ENCODE data around the gene SPPL2C.

Gene SPPL2C

GRCh38 chr17:45867702-45868101, 23.0 kb downstream of the SPPL2C start:
- TF ChIP-seq, protein P1, sequence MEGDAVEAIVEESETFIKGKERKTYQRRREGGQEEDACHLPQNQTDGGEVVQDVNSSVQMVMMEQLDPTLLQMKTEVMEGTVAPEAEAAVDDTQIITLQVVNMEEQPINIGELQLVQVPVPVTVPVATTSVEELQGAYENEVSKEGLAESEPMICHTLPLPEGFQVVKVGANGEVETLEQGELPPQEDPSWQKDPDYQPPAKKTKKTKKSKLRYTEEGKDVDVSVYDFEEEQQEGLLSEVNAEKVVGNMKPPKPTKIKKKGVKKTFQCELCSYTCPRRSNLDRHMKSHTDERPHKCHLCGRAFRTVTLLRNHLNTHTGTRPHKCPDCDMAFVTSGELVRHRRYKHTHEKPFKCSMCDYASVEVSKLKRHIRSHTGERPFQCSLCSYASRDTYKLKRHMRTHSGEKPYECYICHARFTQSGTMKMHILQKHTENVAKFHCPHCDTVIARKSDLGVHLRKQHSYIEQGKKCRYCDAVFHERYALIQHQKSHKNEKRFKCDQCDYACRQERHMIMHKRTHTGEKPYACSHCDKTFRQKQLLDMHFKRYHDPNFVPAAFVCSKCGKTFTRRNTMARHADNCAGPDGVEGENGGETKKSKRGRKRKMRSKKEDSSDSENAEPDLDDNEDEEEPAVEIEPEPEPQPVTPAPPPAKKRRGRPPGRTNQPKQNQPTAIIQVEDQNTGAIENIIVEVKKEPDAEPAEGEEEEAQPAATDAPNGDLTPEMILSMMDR (IDR thresholded peaks at IDR 0.05): no peak
- TF ChIP-seq ZFX (IDR thresholded peaks at IDR 0.05; ENCODE audit: borderline replicate concordance): no peak
- no peak overlapping the region for H3K27ac ChIP-seq

- TF ChIP-seq, protein P1 (IDR thresholded peaks at IDR 0.05): no peak
- H3K27ac ChIP-seq: no peak overlapping the region
Measured at GRCh38 chr17:45868276-45868675, 23.6 kb downstream of the SPPL2C start.

- TF ChIP-seq, protein P1 (IDR thresholded peaks at IDR 0.05): no peak
- no peak for TF ChIP-seq ZFX (IDR thresholded peaks at IDR 0.05; ENCODE audit: borderline replicate concordance)
Measured at GRCh38 chr17:45869676-45870341, 25.1 kb downstream of the SPPL2C start.

GRCh38 chr17:45870342-45870974, 25.8 kb downstream of the SPPL2C start:
- H3K27ac ChIP-seq: no peak overlapping the region
- no peak for TF ChIP-seq ZFX (IDR thresholded peaks at IDR 0.05; ENCODE audit: borderline replicate concordance)
- TF ChIP-seq, protein P1 (IDR thresholded peaks at IDR 0.05): no peak

More at GRCh38 chr17:45869676-45870341, 25.1 kb downstream of the SPPL2C start:
- H3K27ac ChIP-seq: no peak overlapping the region

GRCh38 chr17:45871718-45872117, 27.0 kb downstream of the SPPL2C start:
- no peak for TF ChIP-seq ZFX (IDR thresholded peaks at IDR 0.05; ENCODE audit: borderline replicate concordance)
- TF ChIP-seq, protein P1 (IDR thresholded peaks at IDR 0.05): no peak
- no peak overlapping the region for H3K27ac ChIP-seq

DNA sequence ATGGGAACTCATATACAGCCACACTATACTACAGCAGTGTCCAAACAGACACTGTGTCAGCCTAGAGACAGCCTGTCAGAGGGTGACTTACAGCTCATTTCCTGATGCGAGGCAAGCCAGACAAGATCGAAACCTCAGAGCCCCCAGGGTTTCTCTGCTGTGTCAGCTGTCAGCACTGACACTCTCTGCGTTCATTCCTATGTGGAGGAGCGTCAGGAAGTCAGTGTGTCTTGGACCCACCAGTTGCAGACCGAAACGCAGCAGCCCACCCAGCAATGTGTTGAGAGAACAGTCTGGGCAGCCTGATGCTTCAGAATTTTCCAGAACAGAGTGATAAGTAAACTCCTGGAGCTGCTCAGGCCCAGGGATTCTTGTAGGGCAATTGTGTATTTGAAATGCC, 29.0 kb downstream of the SPPL2C start:
- H3K27ac ChIP-seq: no peak overlapping the region
- TF ChIP-seq, protein P1 (IDR thresholded peaks at IDR 0.05): no peak
- no peak for TF ChIP-seq ZFX (IDR thresholded peaks at IDR 0.05; ENCODE audit: borderline replicate concordance)

- no peak for TF ChIP-seq ZFX (IDR thresholded peaks at IDR 0.05; ENCODE audit: borderline replicate concordance)
- TF ChIP-seq, protein P1 (IDR thresholded peaks at IDR 0.05): no peak
- no peak overlapping the region for H3K27ac ChIP-seq
Measured at GRCh38 chr17:45874151-45874550, 29.5 kb downstream of the SPPL2C start.

Data from 22Rv1 (cell line).